Dendritic cell treated with granulocyte-macrophage colony-stimulating factor and Interleukin-4, amounts not matched to agents 40 ng/mL and 50 ng/mL, for 4 days (primary cell): Measurements from ENCODE around the gene CD36.

Experiments used
- H3K27ac Mint-ChIP-seq: one replicate; pipeline ENCODE4 v1.8.0; 2022; ENCODE audit warnings: mild to moderate bottlenecking, mixed read lengths
- H3K27me3 Mint-ChIP-seq: one replicate; pipeline ENCODE4 v1.8.0; 2022; ENCODE audit warnings: mild to moderate bottlenecking, mixed read lengths
- H3K36me3 Mint-ChIP-seq: one replicate; pipeline ENCODE4 v1.8.0; 2022; ENCODE audit warnings: low read depth, mixed read lengths
- H3K4me1 Mint-ChIP-seq: one replicate; pipeline ENCODE4 v1.8.0; 2022; ENCODE audit warnings: low read depth, mixed read lengths
- H3K4me3 Mint-ChIP-seq: one replicate; pipeline ENCODE4 v1.8.0; 2022; ENCODE audit warnings: mild to moderate bottlenecking, moderate library complexity, mixed read lengths
- H3K9me3 Mint-ChIP-seq: one replicate; pipeline ENCODE4 v1.8.0; 2022; ENCODE audit warnings: mixed read lengths
- intact Hi-C: fragments of 100-400 bp; cut with micrococcal nuclease; formaldehyde crosslinking; loops from one replicate; pipeline ENCODE4 v1.15.0; 2022

Gene CD36

DNA sequence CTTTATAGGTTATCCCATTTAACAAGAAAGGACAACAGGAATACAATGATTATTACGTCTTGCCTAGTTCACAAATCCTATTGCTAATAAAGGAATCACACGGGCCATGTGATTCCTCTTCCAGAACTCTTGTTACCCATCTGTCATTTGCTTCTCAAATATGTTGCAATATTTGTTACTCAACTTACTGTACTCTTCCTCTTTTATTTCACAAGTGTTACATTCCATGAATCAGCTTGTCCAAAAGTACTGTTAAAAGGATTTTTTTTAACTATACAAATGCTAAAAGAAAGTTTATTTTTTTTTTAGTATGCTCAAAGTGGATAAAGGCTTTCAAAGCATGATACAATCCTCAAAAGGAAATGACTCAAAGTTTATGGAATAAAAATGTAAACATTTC lies 3.9 kb upstream of the CD36 start:
- H3K4me3 Mint-ChIP-seq: no peak overlapping the region
- peak overlapping the region; percentile 60 for H3K27ac Mint-ChIP-seq
- H3K36me3 Mint-ChIP-seq: no peaks in the 10 kb centered on the region
- peaks cover 27% of the 10 kb centered on the region for H3K4me1 Mint-ChIP-seq
- intact Hi-C loops: no loop called here
- no peaks in the 10 kb centered on the region for H3K27me3 Mint-ChIP-seq
- no peaks in the 10 kb centered on the region for H3K9me3 Mint-ChIP-seq

GRCh38 chr7:80635533-80635932 lies 2.9 kb upstream of the CD36 start:
- H3K27me3 Mint-ChIP-seq: no peaks in the 10 kb centered on the region
- H3K4me3 Mint-ChIP-seq: no peak overlapping the region

DNA sequence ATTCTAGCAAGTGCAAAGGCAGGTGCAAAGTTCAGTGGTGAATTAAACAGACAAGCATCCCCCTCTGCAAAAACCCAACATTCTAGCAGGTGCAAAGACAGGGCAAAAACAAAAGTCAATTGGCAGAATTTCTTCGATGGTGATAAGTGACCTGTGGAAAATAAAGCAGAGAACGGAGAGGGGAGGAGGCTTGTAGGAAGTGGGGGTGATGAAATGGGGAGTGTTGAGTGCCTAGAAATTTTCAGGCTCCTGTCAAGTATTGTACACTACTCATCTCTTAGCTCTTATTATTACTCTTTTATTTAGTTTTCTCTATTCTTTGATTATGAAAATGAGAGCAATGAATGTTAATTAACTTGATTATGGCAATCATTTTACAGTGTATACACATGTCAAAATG lies 2.4 kb upstream of the CD36 start:
- intact Hi-C loops: no loop called here
- Mint-ChIP-seq H3K4me1 (peaks cover 27% of the 10 kb centered on the region), H3K36me3 (no peaks in the 10 kb centered on the region), H3K4me3 (no peak overlapping the region), H3K27me3 (no peaks in the 10 kb centered on the region), H3K27ac (no peak overlapping the region), H3K9me3 (no peaks in the 10 kb centered on the region)

More at GRCh38 chr7:80635533-80635932, 2.9 kb upstream of the CD36 start:
- H3K9me3 Mint-ChIP-seq: no peaks in the 10 kb centered on the region
- intact Hi-C loops: no loop called here
- H3K27ac Mint-ChIP-seq: no peak overlapping the region
- H3K4me1 Mint-ChIP-seq: peaks cover 27% of the 10 kb centered on the region
- H3K36me3 Mint-ChIP-seq: no peaks in the 10 kb centered on the region

DNA sequence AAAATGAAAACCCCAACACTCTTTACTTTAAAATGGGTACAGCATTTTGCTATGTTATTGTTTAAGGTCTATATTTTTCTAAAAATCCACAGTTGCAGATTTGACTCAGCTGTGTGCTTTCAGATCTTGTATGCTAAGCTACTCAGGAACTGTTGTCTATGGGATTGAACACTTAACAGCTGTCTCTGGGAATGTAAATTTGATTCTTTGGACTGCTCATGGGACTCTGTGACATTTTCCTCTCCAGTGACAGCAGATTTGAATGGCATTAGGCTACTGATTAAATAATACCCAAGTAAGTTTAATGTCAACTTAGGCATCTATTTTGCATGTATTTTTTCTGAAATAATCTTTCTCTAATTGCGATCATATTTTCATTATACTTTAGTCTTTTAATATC lies 1.7 kb upstream of the CD36 start:
- intact Hi-C loops: no loop called here
- no peak overlapping the region for H3K27ac Mint-ChIP-seq
- H3K36me3 Mint-ChIP-seq: no peaks in the 10 kb centered on the region
- no peaks in the 10 kb centered on the region for H3K27me3 Mint-ChIP-seq
- H3K4me1 Mint-ChIP-seq: peaks cover 27% of the 10 kb centered on the region
- H3K4me3 Mint-ChIP-seq: no peak overlapping the region
- H3K9me3 Mint-ChIP-seq: no peaks in the 10 kb centered on the region

DNA sequence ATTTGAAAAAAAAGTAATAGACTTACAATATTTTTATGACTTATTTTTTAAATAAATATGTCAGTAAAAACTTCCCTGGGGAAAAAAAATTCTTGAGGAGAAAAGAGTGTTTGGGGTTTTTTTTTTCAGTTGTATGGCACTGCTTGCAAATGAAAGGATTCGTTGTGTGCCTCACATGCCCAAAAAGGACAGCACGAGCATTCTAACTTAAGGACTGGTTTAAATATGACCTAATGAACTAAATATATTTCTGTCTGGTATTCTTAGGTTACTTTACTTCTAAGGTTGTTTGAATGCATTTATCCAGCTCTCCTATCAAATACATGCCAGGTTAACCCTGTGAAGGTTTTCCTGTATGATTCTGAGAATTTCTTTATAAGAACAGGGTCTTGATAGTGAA lies 988 bp upstream of the CD36 start:
- Mint-ChIP-seq H3K4me3 (no peak overlapping the region), H3K36me3 (no peaks in the 10 kb centered on the region), H3K9me3 (no peaks in the 10 kb centered on the region), H3K4me1 (peaks cover 27% of the 10 kb centered on the region), H3K27me3 (no peaks in the 10 kb centered on the region), H3K27ac (peak overlapping the region; percentile 64)
- intact Hi-C loops: no loop called here

- H3K36me3 Mint-ChIP-seq: no peaks in the 10 kb centered on the region
- intact Hi-C loops: no loop called here
- H3K27ac Mint-ChIP-seq: no peak overlapping the region
- no peak overlapping the region for H3K4me3 Mint-ChIP-seq
- H3K27me3 Mint-ChIP-seq: no peaks in the 10 kb centered on the region
- H3K9me3 Mint-ChIP-seq: no peaks in the 10 kb centered on the region
- peaks cover 25% of the 10 kb centered on the region for H3K4me1 Mint-ChIP-seq
Measured at GRCh38 chr7:80639011-80639410, 569 bp downstream of the CD36 start.

DNA sequence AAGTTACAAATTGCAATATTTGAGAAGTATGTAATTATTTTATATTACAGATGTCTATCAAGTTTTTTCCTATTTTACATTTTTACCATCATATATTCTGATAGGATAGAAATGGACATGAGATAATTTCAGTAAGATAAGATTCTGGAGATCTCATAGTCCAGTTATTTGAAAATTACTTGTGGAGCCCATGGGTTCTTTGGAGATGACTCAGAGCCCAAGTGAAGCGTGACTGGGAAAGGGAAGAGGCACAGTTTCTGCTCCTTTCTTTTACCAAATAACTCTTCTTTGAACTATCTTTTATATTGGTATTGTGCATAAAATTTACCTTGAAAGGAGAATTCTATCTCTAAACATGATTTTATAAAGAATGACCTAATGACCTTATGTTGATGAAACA lies 2.4 kb downstream of the CD36 start:
- intact Hi-C loops: loop anchor here (10.0 kb wide), 1 partner anchor 126 kb away; the partner anchor contains the start of gene GNAT3
- H3K9me3 Mint-ChIP-seq: no peaks in the 10 kb centered on the region
- H3K36me3 Mint-ChIP-seq: peaks cover under 1% of the 10 kb centered on the region
- H3K4me1 Mint-ChIP-seq: peaks cover 8% of the 10 kb centered on the region
- H3K27ac Mint-ChIP-seq: no peak overlapping the region
- peak overlapping the region; percentile 39 for H3K4me3 Mint-ChIP-seq
- no peaks in the 10 kb centered on the region for H3K27me3 Mint-ChIP-seq

GRCh38 chr7:80641548-80641947 lies 3.1 kb downstream of the CD36 start:
- H3K36me3 Mint-ChIP-seq: peaks cover 8% of the 10 kb centered on the region
- peak overlapping the region; percentile 39 for H3K4me3 Mint-ChIP-seq
- H3K9me3 Mint-ChIP-seq: no peaks in the 10 kb centered on the region
- intact Hi-C loops: loop anchor here (10.0 kb wide), 1 partner anchor 127 kb away; the partner anchor contains the start of gene GNAT3
- no peak overlapping the region for H3K27ac Mint-ChIP-seq
- H3K4me1 Mint-ChIP-seq: peaks cover 11% of the 10 kb centered on the region
- no peaks in the 10 kb centered on the region for H3K27me3 Mint-ChIP-seq

DNA sequence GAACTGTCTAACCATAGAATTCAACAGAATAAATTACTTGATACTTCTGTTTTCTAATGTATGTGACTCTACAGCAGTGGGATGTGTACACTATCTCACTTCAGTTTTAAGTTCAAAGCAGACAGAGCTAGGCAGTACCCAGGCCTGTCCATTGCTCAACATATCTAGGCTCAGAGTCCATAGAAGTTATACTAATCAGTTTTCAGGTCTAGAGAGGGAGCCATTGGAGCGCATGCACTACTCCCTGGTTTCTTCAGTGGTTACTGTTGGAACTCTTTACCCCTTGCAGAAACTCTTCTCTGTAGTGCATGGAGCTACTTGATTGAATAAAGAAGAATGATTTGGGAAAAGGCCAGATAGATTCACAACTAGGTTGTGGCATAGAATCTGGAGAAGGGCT lies 4.4 kb downstream of the CD36 start:
- peak overlapping the region; percentile 13 for H3K4me3 Mint-ChIP-seq
- H3K9me3 Mint-ChIP-seq: no peaks in the 10 kb centered on the region
- intact Hi-C loops: loop anchor here (10.0 kb wide), 1 partner anchor 128 kb away; the partner anchor contains the start of gene GNAT3
- H3K27ac Mint-ChIP-seq: peak overlapping the region; percentile 56
- H3K27me3 Mint-ChIP-seq: no peaks in the 10 kb centered on the region
- peaks cover 20% of the 10 kb centered on the region for H3K36me3 Mint-ChIP-seq
- peaks cover 16% of the 10 kb centered on the region for H3K4me1 Mint-ChIP-seq

DNA sequence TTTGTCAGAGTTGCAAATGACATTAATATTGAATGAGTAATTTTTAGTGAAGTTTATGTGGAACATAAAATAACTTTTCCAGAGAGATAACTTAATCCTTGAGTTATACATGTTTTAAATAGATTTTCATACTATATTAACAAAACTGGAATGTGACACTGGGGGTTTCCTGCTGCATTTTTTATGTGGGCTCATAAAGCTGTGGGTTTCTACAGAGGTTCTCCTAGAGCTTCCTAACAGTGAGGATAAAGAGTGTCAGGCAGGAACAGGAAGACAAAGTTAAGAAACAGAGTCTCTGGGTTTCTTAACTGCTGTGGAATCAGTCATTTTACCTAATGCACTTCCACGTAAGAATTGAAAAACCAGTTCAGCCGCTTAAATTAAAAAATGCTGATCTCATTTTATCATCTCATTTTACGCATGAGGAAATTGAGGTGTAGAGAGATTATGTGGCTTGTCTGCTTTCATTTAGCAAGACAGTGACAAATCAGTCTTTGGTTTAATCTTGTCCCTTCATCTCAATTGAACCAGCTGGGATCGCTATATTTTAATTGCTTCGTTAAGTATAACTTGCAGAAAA lies 5.0 kb downstream of the CD36 start:
- intact Hi-C loops: loop anchor here (10.0 kb wide), 1 partner anchor 129 kb away; the partner anchor contains the start of gene GNAT3
- no peaks in the 10 kb centered on the region for H3K27me3 Mint-ChIP-seq
- H3K9me3 Mint-ChIP-seq: no peaks in the 10 kb centered on the region
- peak overlapping the region; percentile 56 for H3K27ac Mint-ChIP-seq
- peaks cover 26% of the 10 kb centered on the region for H3K36me3 Mint-ChIP-seq
- H3K4me3 Mint-ChIP-seq: no peak overlapping the region
- peaks cover 16% of the 10 kb centered on the region for H3K4me1 Mint-ChIP-seq

DNA sequence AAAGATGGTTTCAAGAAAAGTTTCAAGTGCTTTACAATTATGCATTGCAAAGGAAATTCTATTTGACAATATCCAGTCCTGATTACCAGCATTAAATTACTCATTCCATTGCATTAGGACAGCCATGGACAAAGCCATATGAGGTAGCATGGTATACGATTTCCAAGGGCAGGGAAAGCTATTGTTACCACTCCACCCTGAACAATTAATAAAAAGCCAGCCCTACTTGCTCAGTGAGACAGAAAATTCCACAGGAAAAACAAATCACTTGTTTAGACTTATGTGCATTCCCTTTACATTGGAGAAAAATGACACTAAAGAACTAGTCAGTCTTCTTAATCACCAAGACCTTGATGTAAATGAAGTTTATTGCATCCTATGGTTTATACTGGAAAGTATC lies 5.6 kb downstream of the CD36 start:
- H3K36me3 Mint-ChIP-seq: peaks cover 32% of the 10 kb centered on the region
- H3K27ac Mint-ChIP-seq: no peak overlapping the region
- H3K4me1 Mint-ChIP-seq: peaks cover 23% of the 10 kb centered on the region
- no peak overlapping the region for H3K4me3 Mint-ChIP-seq
- H3K9me3 Mint-ChIP-seq: no peaks in the 10 kb centered on the region
- intact Hi-C loops: loop anchor here (10.0 kb wide), 1 partner anchor 129 kb away; the partner anchor contains the start of gene GNAT3
- no peaks in the 10 kb centered on the region for H3K27me3 Mint-ChIP-seq

DNA sequence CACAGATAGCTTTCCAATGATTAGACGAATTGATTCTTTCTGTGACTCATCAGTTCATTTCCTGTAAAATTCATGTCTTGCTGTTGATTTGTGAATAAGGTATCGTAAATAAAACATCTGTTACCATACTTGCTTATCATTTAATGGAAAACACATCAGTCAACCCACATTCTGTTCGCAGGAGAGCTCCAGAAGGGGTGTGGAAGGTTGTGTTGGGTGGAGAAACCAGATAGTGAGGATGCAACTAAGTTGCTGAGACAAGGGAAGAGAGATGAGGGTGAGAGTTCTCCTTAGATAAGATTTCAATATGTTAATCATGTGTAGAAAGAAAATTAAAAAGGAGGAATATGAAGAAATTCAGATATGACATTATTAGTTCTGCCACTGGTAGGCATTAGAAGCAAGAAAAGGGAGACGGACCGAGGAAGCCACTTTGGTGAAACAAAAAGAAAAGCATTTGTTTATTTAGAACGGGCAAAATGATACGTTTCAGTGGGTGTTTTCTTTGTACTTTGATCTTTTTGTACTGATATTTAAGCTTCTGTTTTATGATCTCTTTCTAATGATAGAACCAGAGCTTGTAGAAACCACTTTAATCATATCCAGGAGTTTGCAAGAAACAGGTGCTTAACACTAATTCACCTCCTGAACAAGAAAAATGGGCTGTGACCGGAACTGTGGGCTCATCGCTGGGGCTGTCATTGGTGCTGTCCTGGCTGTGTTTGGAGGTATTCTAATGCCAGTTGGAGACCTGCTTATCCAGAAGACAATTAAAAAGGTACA lies 7.8 kb downstream of the CD36 start:
- intact Hi-C loops: loop anchor here (10.0 kb wide), 1 partner anchor 131 kb away; the partner anchor contains the start of gene GNAT3
- H3K4me1 Mint-ChIP-seq: peaks cover 32% of the 10 kb centered on the region
- H3K9me3 Mint-ChIP-seq: no peaks in the 10 kb centered on the region
- H3K27ac Mint-ChIP-seq: no peak overlapping the region
- no peak overlapping the region for H3K4me3 Mint-ChIP-seq
- peaks cover 49% of the 10 kb centered on the region for H3K36me3 Mint-ChIP-seq
- no peaks in the 10 kb centered on the region for H3K27me3 Mint-ChIP-seq

DNA sequence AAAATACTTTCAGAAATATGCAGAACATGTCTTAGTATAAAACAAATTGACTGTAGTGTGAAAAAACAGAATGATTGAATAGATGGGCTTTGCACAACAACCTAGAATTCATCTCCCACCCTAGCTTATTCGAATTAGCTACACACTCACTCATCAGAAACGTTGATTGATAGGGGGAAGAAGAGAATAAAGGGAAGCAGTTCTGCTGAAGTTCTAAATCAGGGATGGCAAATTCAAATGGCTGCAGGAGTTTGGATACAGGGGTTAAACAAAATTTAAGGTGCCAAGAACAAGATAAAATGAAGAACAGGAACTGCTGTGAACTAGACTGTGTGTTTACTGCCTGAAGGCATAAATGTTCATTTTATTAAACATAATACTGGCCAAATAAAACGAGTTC lies 9.0 kb downstream of the CD36 start:
- Mint-ChIP-seq H3K36me3 (peaks cover 52% of the 10 kb centered on the region), H3K27me3 (no peaks in the 10 kb centered on the region), H3K4me3 (no peak overlapping the region), H3K9me3 (no peaks in the 10 kb centered on the region), H3K27ac (no peak overlapping the region), H3K4me1 (peaks cover 32% of the 10 kb centered on the region)
- intact Hi-C loops: loop anchor here (10.0 kb wide), 1 partner anchor 133 kb away; the partner anchor contains the start of gene GNAT3

- no peaks in the 10 kb centered on the region for H3K9me3 Mint-ChIP-seq
- peaks cover 27% of the 10 kb centered on the region for H3K4me1 Mint-ChIP-seq
- H3K27me3 Mint-ChIP-seq: no peaks in the 10 kb centered on the region
- H3K36me3 Mint-ChIP-seq: peaks cover 52% of the 10 kb centered on the region
- no peak overlapping the region for H3K4me3 Mint-ChIP-seq
- H3K27ac Mint-ChIP-seq: no peak overlapping the region
- intact Hi-C loops: loop anchor here (10.0 kb wide), 1 partner anchor 133 kb away; the partner anchor contains the start of gene GNAT3
Measured at GRCh38 chr7:80648031-80648600, 9.7 kb downstream of the CD36 start.
